ENCODE results near the gene OR6B2. TPM values are rescaled to one million over a fixed set of nuclear protein-coding genes. Genes with fewer than 3 reads are reported as not detected.

Gene OR6B2
- total RNA-seq, 1 donor, result not detected

- no peak for DNase-seq (ENCODE audit: insufficient read length, low spot score, missing footprints)
- TF ChIP-seq CTCF (IDR thresholded peaks at IDR 0.05; ENCODE audit: extremely low read depth, low read depth, low read length), result no peak
- no peaks in the 10 kb centered on the region for H3K4me1 ChIP-seq (ENCODE audit: insufficient read depth, low read length)
- H3K27ac ChIP-seq (ENCODE audit: low read depth, low read length), result no peak overlapping the region
- H3K4me2 ChIP-seq (ENCODE audit: insufficient read depth, low read length), result no peak overlapping the region
- H3K9me3 ChIP-seq (ENCODE audit: low read depth, low read length), result no peaks in the 10 kb centered on the region
- no peak overlapping the region for H3K4me3 ChIP-seq (ENCODE audit: insufficient read depth, low read length)
- no peaks in the 10 kb centered on the region for H3K79me2 ChIP-seq (ENCODE audit: insufficient read depth, low read length)
- no peaks in the 10 kb centered on the region for H4K20me1 ChIP-seq (ENCODE audit: insufficient read depth, low read length)
- no peaks in the 10 kb centered on the region for H3K27me3 ChIP-seq (ENCODE audit: insufficient read depth, low read length)
- H2AFZ ChIP-seq (ENCODE audit: low read length), result no peak overlapping the region
- no peaks in the 10 kb centered on the region for H3K36me3 ChIP-seq (ENCODE audit: insufficient read depth, low read length)
Observed at GRCh38 chr2:240070907-240071306, 40.7 kb upstream of the OR6B2 start.

GRCh38 chr2:240069829-240070228 is 39.6 kb upstream of the OR6B2 start:
- Histone ChIP-seq H3K27me3 (ENCODE audit: insufficient read depth, low read length) (peaks cover 3% of the 10 kb centered on the region), H3K4me3 (ENCODE audit: insufficient read depth, low read length) (no peak overlapping the region), H3K27ac (ENCODE audit: low read depth, low read length) (no peak overlapping the region), H3K4me2 (ENCODE audit: insufficient read depth, low read length) (no peak overlapping the region), H4K20me1 (ENCODE audit: insufficient read depth, low read length) (no peaks in the 10 kb centered on the region), H3K9me3 (ENCODE audit: low read depth, low read length) (no peaks in the 10 kb centered on the region), H3K36me3 (ENCODE audit: insufficient read depth, low read length) (no peaks in the 10 kb centered on the region), H2AFZ (ENCODE audit: low read length) (no peak overlapping the region), H3K4me1 (ENCODE audit: insufficient read depth, low read length) (no peaks in the 10 kb centered on the region), H3K79me2 (ENCODE audit: insufficient read depth, low read length) (no peaks in the 10 kb centered on the region)
- DNase-seq (ENCODE audit: insufficient read length, low spot score, missing footprints), result no peak
- TF ChIP-seq CTCF (IDR thresholded peaks at IDR 0.05; ENCODE audit: extremely low read depth, low read depth, low read length), result no peak

- Histone ChIP-seq H3K4me2 (ENCODE audit: insufficient read depth, low read length) (no peak overlapping the region), H3K79me2 (ENCODE audit: insufficient read depth, low read length) (no peaks in the 10 kb centered on the region), H4K20me1 (ENCODE audit: insufficient read depth, low read length) (no peaks in the 10 kb centered on the region), H3K9me3 (ENCODE audit: low read depth, low read length) (no peaks in the 10 kb centered on the region), H3K36me3 (ENCODE audit: insufficient read depth, low read length) (no peaks in the 10 kb centered on the region), H3K4me1 (ENCODE audit: insufficient read depth, low read length) (no peaks in the 10 kb centered on the region), H3K27ac (ENCODE audit: low read depth, low read length) (no peak overlapping the region), H3K4me3 (ENCODE audit: insufficient read depth, low read length) (no peak overlapping the region), H3K27me3 (ENCODE audit: insufficient read depth, low read length) (peaks cover 3% of the 10 kb centered on the region), H2AFZ (ENCODE audit: low read length) (no peak overlapping the region)
- no peak for DNase-seq (ENCODE audit: insufficient read length, low spot score, missing footprints)
- TF ChIP-seq CTCF (IDR thresholded peaks at IDR 0.05; ENCODE audit: extremely low read depth, low read depth, low read length), result no peak
Observed at GRCh38 chr2:240068193-240068592, 38.0 kb upstream of the OR6B2 start.

GRCh38 chr2:240066489-240066888 is 36.3 kb upstream of the OR6B2 start:
- Histone ChIP-seq H4K20me1 (ENCODE audit: insufficient read depth, low read length) (no peaks in the 10 kb centered on the region), H3K36me3 (ENCODE audit: insufficient read depth, low read length) (no peaks in the 10 kb centered on the region), H3K4me1 (ENCODE audit: insufficient read depth, low read length) (no peaks in the 10 kb centered on the region), H3K79me2 (ENCODE audit: insufficient read depth, low read length) (no peaks in the 10 kb centered on the region), H3K9me3 (ENCODE audit: low read depth, low read length) (no peaks in the 10 kb centered on the region), H3K4me3 (ENCODE audit: insufficient read depth, low read length) (no peak overlapping the region), H3K27ac (ENCODE audit: low read depth, low read length) (no peak overlapping the region), H3K27me3 (ENCODE audit: insufficient read depth, low read length) (peaks cover 3% of the 10 kb centered on the region), H2AFZ (ENCODE audit: low read length) (no peak overlapping the region), H3K4me2 (ENCODE audit: insufficient read depth, low read length) (no peak overlapping the region)
- TF ChIP-seq CTCF (IDR thresholded peaks at IDR 0.05; ENCODE audit: extremely low read depth, low read depth, low read length), result no peak
- no peak for DNase-seq (ENCODE audit: insufficient read length, low spot score, missing footprints)
